GM12872 (cell line): ENCODE measurements around the gene TNS3.

Source experiments
- CTCF ChIP-seq: IDR thresholded peaks from 3 replicates; pipeline ENCODE4 v1.5.1; 2011; ENCODE audit warnings: low read depth, mild to moderate bottlenecking, low read length, moderate library complexity; ENCODE audit not compliant: insufficient read depth

Gene TNS3

GRCh38 chr7:47576031-47576865, 5.7 kb downstream of the TNS3 start:
- no peak for TF ChIP-seq CTCF

DNA sequence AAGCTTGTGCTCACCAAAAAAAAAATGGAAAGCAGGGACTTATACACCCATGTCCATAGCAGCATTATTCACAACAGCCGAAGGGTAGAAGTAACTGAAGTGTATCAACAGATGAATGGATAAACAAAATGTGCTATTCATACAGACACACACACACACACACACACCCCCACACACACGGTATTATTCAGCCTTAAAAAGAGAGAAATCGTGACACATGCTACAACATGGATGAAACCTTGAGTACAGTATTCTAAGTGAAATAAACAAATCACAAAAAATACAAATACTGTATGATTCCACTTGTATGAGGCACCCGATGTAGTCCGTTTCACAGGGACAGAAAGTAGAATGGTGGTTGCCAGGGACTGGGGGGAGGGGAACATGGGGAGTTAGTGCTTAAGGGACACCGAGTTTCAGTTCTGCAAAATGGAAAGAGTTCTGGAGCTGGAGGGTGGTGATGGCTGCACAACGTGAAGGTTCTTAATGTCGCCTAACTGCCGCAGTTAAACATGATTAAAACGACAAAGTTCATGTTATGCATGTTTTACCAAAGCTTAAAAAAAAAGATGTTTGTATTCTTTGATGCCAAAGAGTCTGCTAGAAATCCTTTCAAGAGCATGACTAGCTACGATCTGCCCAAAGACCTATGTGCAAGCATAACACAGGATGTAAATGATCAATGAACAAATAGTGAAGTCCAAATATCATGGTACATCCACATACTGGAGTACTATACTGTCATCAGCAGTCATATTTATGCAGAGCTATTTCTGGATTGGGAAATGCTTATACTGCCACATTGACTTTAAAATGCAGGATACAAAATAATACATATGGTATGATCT, 7.2 kb downstream of the TNS3 start:
- no peak for TF ChIP-seq CTCF

GRCh38 chr7:47573758-47574481, 8.0 kb downstream of the TNS3 start:
- no peak for TF ChIP-seq CTCF

DNA sequence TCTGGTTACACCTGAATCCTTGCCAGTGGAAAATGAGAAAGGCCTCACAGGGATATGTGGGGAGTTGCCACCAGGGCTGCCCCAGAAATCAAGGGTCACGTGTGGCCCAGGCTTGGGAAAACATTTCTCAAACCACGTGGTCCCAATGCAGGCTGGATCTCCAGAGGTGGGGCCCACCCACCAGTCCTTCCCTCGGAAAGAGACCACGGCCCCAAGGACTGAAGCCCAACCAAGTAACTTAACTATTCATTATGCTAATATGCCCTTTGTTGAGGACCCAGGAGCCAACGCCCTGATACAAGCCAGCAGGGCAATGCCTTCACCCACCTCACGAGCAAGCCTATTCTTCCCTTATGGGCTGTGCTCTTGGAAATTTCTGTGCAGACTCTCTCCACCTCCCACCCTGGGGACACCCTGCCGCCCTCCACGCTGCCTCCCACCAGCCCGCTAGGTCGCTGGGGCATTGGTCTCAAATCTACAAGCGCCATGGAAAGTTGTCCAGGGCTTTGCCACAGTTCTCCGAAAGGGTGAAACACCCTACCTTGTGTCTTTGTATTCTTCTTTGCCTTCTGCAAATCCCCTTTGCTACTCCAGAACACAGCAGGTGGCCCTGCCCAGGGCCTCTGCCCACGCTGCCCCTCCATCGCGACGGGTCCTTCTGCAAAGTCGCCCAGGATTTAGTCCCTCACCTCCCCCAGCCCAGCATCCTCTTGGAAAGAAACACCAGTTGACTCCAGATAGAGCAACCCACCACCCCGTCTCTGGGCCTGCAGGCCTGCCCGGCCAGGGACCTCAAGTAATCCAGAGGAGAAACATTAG, 8.8 kb downstream of the TNS3 start:
- TF ChIP-seq CTCF = no peak

GRCh38 chr7:47572094-47572445, 9.8 kb downstream of the TNS3 start:
- no peak for TF ChIP-seq CTCF

- no peak for TF ChIP-seq CTCF
Measured at GRCh38 chr7:47571331-47572093, 10.4 kb downstream of the TNS3 start.
